ENCODE data around the gene HOXB2. TPM values are rescaled to one million over a fixed set of nuclear protein-coding genes. Genes with fewer than 3 reads are reported as not detected.
A peak's percentile ranks its signal among the peaks of the same experiment; 100 is the strongest.

HOXB2 gene
- total RNA-seq, 2 donors from 2014 or later = 6.1 to 6.7 TPM

GRCh38 chr17:48556576-48557401 is 11.9 kb upstream of the HOXB2 start:
- intact Hi-C loops (cut with DNase I) = no loop called here
- ATAC-seq (no peak), DNase-seq (no peak)

GRCh38 chr17:48556229-48556575 is 11.3 kb upstream of the HOXB2 start:
- intact Hi-C loops (cut with DNase I) = no loop called here
- DNase-seq = no peak
- ATAC-seq = no peak

- intact Hi-C loops (cut with DNase I) = no loop called here
- ATAC-seq (peak; percentile 53 to 76), DNase-seq (no peak)
These were observed 10.6 kb upstream of the HOXB2 start for GRCh38 chr17:48555258-48556228.

GRCh38 chr17:48554412-48555257 is 9.7 kb upstream of the HOXB2 start:
- ATAC-seq (peak; percentile 4 to 6), DNase-seq (no peak)
- intact Hi-C loops (cut with DNase I) = no loop called here

- DNase-seq = no peak
- intact Hi-C loops (cut with DNase I) = no loop called here
- no peak for ATAC-seq
These were observed 8.9 kb upstream of the HOXB2 start for GRCh38 chr17:48553826-48554225.

- intact Hi-C loops (cut with DNase I) = no loop called here
- DNase-seq (no peak), ATAC-seq (no peak)
These were observed 8.3 kb upstream of the HOXB2 start for GRCh38 chr17:48553190-48553547.

- ATAC-seq (peak in 1 of 2 donors; percentile 38), DNase-seq (no peak)
- intact Hi-C loops (cut with DNase I) = no loop called here
These were observed 7.7 kb upstream of the HOXB2 start for GRCh38 chr17:48552466-48553189.

- intact Hi-C loops (cut with DNase I) = no loop called here
- DNase-seq (no peak), ATAC-seq (no peak)
These were observed 6.9 kb upstream of the HOXB2 start for GRCh38 chr17:48551596-48552465.

GRCh38 chr17:48551214-48551555 is 6.3 kb upstream of the HOXB2 start:
- DNase-seq (no peak), ATAC-seq (no peak)
- intact Hi-C loops (cut with DNase I) = no loop called here

GRCh38 chr17:48550502-48551213 is 5.7 kb upstream of the HOXB2 start:
- intact Hi-C loops (cut with DNase I) = no loop called here
- ATAC-seq (no peak), DNase-seq (no peak)

- ATAC-seq (no peak), DNase-seq (no peak)
- intact Hi-C loops (cut with DNase I) = no loop called here
These were observed 5.1 kb upstream of the HOXB2 start for GRCh38 chr17:48549914-48550501.

- ATAC-seq (no peak), DNase-seq (no peak)
- intact Hi-C loops (cut with DNase I) = no loop called here
These were observed 4.3 kb upstream of the HOXB2 start for GRCh38 chr17:48549281-48549630.

- DNase-seq = no peak
- no peak for ATAC-seq
- intact Hi-C loops (cut with DNase I) = no loop called here
These were observed 3.8 kb upstream of the HOXB2 start for GRCh38 chr17:48548523-48549280.

GRCh38 chr17:48547808-48548522 is 3.1 kb upstream of the HOXB2 start:
- no peak for ATAC-seq
- intact Hi-C loops (cut with DNase I) = no loop called here
- DNase-seq = no peak

GRCh38 chr17:48546924-48547807 is 2.3 kb upstream of the HOXB2 start:
- DNase-seq (no peak), ATAC-seq (no peak)
- intact Hi-C loops (cut with DNase I) = no loop called here
